H1 (cell line): ENCODE data around the gene CLEC1B. TPM values are rescaled to one million over a fixed set of nuclear protein-coding genes. Genes with fewer than 3 reads are reported as not detected.

Source experiments
- CTCF ChIA-PET: fragments of 300-600 bp; sonication (Branson Sonifier 250); formaldehyde crosslinking; loops from one replicate; lab custom pipeline; 2021; ENCODE audit not compliant: partially characterized antibody; lab: Charles Lee
- POLR2A ChIA-PET: fragments of 300-600 bp; sonication (Branson Sonifier 250); formaldehyde crosslinking; loops from one replicate; lab custom pipeline; 2021; ENCODE audit warnings: inconsistent platforms; ENCODE audit not compliant: partially characterized antibody; lab: Charles Lee
- DNase-seq, 2 experiments: peaks; one replicate each; pipeline versions ENCODE4 v3.0.0 to v3.0.0-alpha.2; 2010 to 2022; ENCODE audit warnings: low spot score in 2 of 2, low read depth in 1 of 2, mixed read lengths in 1 of 2
- FAIRE-seq: peaks from 2 replicates; lab custom pipeline; 2011; peaks lifted over from hg19 to GRCh38; lab: Jason Lieb, UNC
- H2AFZ ChIP-seq: 2 replicates; pipeline ENCODE4 v1.8.1; 2012; ENCODE audit warnings: low read length, inconsistent platforms
- H2AK5ac ChIP-seq: 2 replicates; pipeline ENCODE4 v1.6.1; 2013; ENCODE audit warnings: low read depth, low read length
- H2BK120ac ChIP-seq: replicated peaks from 2 replicates; pipeline ENCODE3; 2013; ENCODE audit warnings: low read depth, low read length, inconsistent platforms
- H2BK12ac ChIP-seq: 2 replicates; pipeline ENCODE4 v1.6.1; 2013; ENCODE audit warnings: low read depth, low read length
- H2BK15ac ChIP-seq: 2 replicates; pipeline ENCODE4 v1.6.1; 2013; ENCODE audit warnings: low read length
- H2BK20ac ChIP-seq: 2 replicates; pipeline ENCODE4 v1.6.1; 2013; ENCODE audit warnings: low read length
- H2BK5ac ChIP-seq: 2 replicates; pipeline ENCODE4 v1.6.1; 2013; ENCODE audit warnings: low read depth, low read length
- H3K14ac ChIP-seq: 2 replicates; pipeline ENCODE4 v1.6.1; 2013; ENCODE audit warnings: inconsistent platforms; ENCODE audit not compliant: insufficient read length
- H3K18ac ChIP-seq: 2 replicates; pipeline ENCODE4 v1.6.1; 2013; ENCODE audit warnings: low read length; ENCODE audit errors: extremely low read depth
- H3K23ac ChIP-seq: 2 replicates; pipeline ENCODE4 v1.6.1; 2013; ENCODE audit warnings: inconsistent platforms; ENCODE audit not compliant: insufficient read length
- H3K23me2 ChIP-seq: 2 replicates; pipeline ENCODE4 v1.6.1; 2013; ENCODE audit warnings: low read depth, low read length
- H3K27ac ChIP-seq: 2 replicates; pipeline ENCODE4 v1.6.1; 2011; ENCODE audit warnings: low read depth, low read length, inconsistent platforms
- H3K27me3 ChIP-seq, 4 experiments: replicated peaks in 1 of 4; 1 replicate in 1 of 4; 2 replicates in 3 of 4; pipeline versions ENCODE4 v1.6.1 to v1.8.1; 2011 to 2013; ENCODE audit warnings: low read length in 3 of 4, mild to moderate bottlenecking in 3 of 4, inconsistent platforms in 2 of 4, mixed read lengths in 2 of 4, moderate library complexity in 1 of 4; ENCODE audit not compliant: control insufficient read depth in 3 of 4, insufficient read depth in 3 of 4; ENCODE audit errors: extremely low read depth in 1 of 4
- H3K36me3 ChIP-seq, 4 experiments: 2 replicates each; pipeline versions ENCODE4 v1.6.1 to v1.8.1; 2011 to 2013; ENCODE audit warnings: mild to moderate bottlenecking in 4 of 4, low read length in 3 of 4, moderate library complexity in 2 of 4, control low read depth in 1 of 4, inconsistent platforms in 1 of 4; ENCODE audit not compliant: insufficient read depth in 4 of 4, control insufficient read depth in 2 of 4
- H3K4ac ChIP-seq: replicated peaks from 2 replicates; pipeline ENCODE3; 2013; ENCODE audit warnings: low read length, low read depth, mixed read lengths, inconsistent platforms; ENCODE audit not compliant: insufficient read length
- H3K4me1 ChIP-seq, 4 experiments: replicated peaks in 1 of 4; 1 replicate in 1 of 4; 2 replicates in 3 of 4; pipeline versions ENCODE4 v1.6.1 to v1.8.1; 2011 to 2013; ENCODE audit warnings: low read length in 3 of 4, inconsistent platforms in 2 of 4, mixed read lengths in 1 of 4; ENCODE audit not compliant: insufficient read depth in 4 of 4, control insufficient read depth in 3 of 4
- H3K4me2 ChIP-seq, 2 experiments: 2 replicates each; pipeline versions ENCODE4 v1.6.1 to v1.8.1; 2011 to 2013; ENCODE audit warnings: low read depth in 2 of 2, low read length in 2 of 2, control low read depth in 1 of 2, inconsistent platforms in 1 of 2, mild to moderate bottlenecking in 1 of 2; ENCODE audit not compliant: insufficient read depth in 1 of 2
- H3K4me3 ChIP-seq, 4 experiments: fragments of 200-600, 300-600 bp in 1 of 4; sonication (generic), shearing (Covaris generic), sonication (Bioruptor Twin) in 1 of 4; 2 replicates each; pipeline versions ENCODE4 v1.5.1 to v1.8.1; 2011 to 2016; ENCODE audit warnings: low read length in 4 of 4, low read depth in 3 of 4, control low read depth in 2 of 4, inconsistent platforms in 2 of 4, mild to moderate bottlenecking in 2 of 4, mixed read lengths in 1 of 4, moderate library complexity in 1 of 4; ENCODE audit not compliant: insufficient read depth in 2 of 4; ENCODE audit errors: extremely low read depth in 1 of 4
- H3K56ac ChIP-seq: replicated peaks from 2 replicates; pipeline ENCODE3; 2013; ENCODE audit warnings: low read depth, mild to moderate bottlenecking, mixed read lengths, low read length, inconsistent platforms; ENCODE audit not compliant: insufficient read length
- H3K79me1 ChIP-seq: 2 replicates; pipeline ENCODE4 v1.6.1; 2013; ENCODE audit warnings: low read depth, low read length, control low read depth
- H3K79me2 ChIP-seq, 2 experiments: 2 replicates each; pipeline versions ENCODE4 v1.6.1 to v1.8.1; 2012 to 2013; ENCODE audit warnings: low read length in 2 of 2, mild to moderate bottlenecking in 2 of 2, inconsistent platforms in 1 of 2; ENCODE audit not compliant: insufficient read depth in 2 of 2, control insufficient read depth in 1 of 2
- H3K9ac ChIP-seq, 4 experiments: replicated peaks in 1 of 4; 1 replicate in 1 of 4; 2 replicates in 3 of 4; pipeline versions ENCODE4 v1.6.1 to v1.8.1; 2011 to 2013; ENCODE audit warnings: low read depth in 3 of 4, low read length in 3 of 4, control low read depth in 2 of 4, mild to moderate bottlenecking in 2 of 4, moderate library complexity in 2 of 4, inconsistent platforms in 1 of 4; ENCODE audit errors: extremely low read depth in 1 of 4
- H3K9me3 ChIP-seq, 2 experiments: 2 replicates each; pipeline versions ENCODE4 v1.6.1 to v1.8.1; 2012 to 2013; ENCODE audit warnings: mild to moderate bottlenecking in 2 of 2, moderate library complexity in 2 of 2, control low read depth in 1 of 2, inconsistent platforms in 1 of 2, low read depth in 1 of 2, low read length in 1 of 2, mixed read lengths in 1 of 2; ENCODE audit not compliant: insufficient read depth in 2 of 2
- H4K20me1 ChIP-seq, 2 experiments: replicated peaks in 1 of 2; 2 replicates each; pipeline versions ENCODE3 to v1.8.1; 2011 to 2013; ENCODE audit warnings: inconsistent platforms in 2 of 2, low read length in 2 of 2, mild to moderate bottlenecking in 1 of 2; ENCODE audit not compliant: insufficient read depth in 2 of 2, control insufficient read depth in 1 of 2
- H4K5ac ChIP-seq: 2 replicates; pipeline ENCODE4 v1.6.1; 2013; ENCODE audit warnings: low read length, low read depth, mixed read lengths, inconsistent platforms; ENCODE audit not compliant: insufficient read length
- H4K8ac ChIP-seq: 2 replicates; pipeline ENCODE4 v1.8.0; 2013; ENCODE audit warnings: mild to moderate bottlenecking, moderate library complexity, low read length, inconsistent platforms; ENCODE audit not compliant: insufficient read depth; ENCODE audit errors: extremely low read depth
- H4K91ac ChIP-seq: replicated peaks from 2 replicates; pipeline ENCODE3; 2013; ENCODE audit warnings: low read length, mixed read lengths, inconsistent platforms; ENCODE audit not compliant: insufficient read length
- CREB1 ChIP-seq: IDR thresholded peaks from 2 replicates; pipeline ENCODE4 v1.6.1; 2012; ENCODE audit warnings: inconsistent platforms
- EGR1 ChIP-seq: IDR thresholded peaks from 2 replicates; pipeline ENCODE4 v1.6.1; 2011; ENCODE audit warnings: low read depth, low read length, borderline replicate concordance
- JUND ChIP-seq: IDR thresholded peaks from 2 replicates; pipeline ENCODE4 v1.6.1; 2011; ENCODE audit warnings: mild to moderate bottlenecking, improper control_type of control experiment, low read length
- KDM1A ChIP-seq: fragments of 200-600, 300-600 bp; sonication (generic); IDR thresholded peaks from 2 replicates; pipeline ENCODE4 v1.7.1; 2016; ENCODE audit warnings: mild to moderate bottlenecking, low read length, borderline replicate concordance
- SAP30 ChIP-seq: fragments of 300-600 bp; sonication (generic); IDR thresholded peaks from 2 replicates; pipeline ENCODE4 v1.7.1; 2012; ENCODE audit warnings: low read length, moderate library complexity, mild to moderate bottlenecking, inconsistent platforms; ENCODE audit not compliant: insufficient read depth, insufficient replicate concordance
- TAF7 ChIP-seq: optimal IDR thresholded peaks from 2 replicates; pipeline ENCODE3; 2011; ENCODE audit warnings: low read depth, mild to moderate bottlenecking, inconsistent platforms, low read length, moderate library complexity, borderline replicate concordance
- polyA plus RNA-seq, 7 experiments: library from polyadenylated mRNA; depleted of rRNA in 3 of 7; stranded (reverse) in 5 of 7; unstranded in 2 of 7; fragments of >200 nt in 5 of 7; fragments of 200-250 nt in 2 of 7; gene quantifications; 1 replicate in 5 of 7; 2 replicates in 1 of 7; 4 replicates in 1 of 7; pipeline versions ENCODE4 v1.2.1 to v1.2.3, GENCODE V29; 2011 to 2013; ENCODE audit warnings: missing spikeins in 2 of 7, mixed read lengths in 2 of 7
- total RNA-seq: library from RNA; stranded (reverse); fragmentation: NEBNext Ultra II Directional; extraction: Animal tissue kit (Norgen Biotek cat#: 25700); gene quantifications from 2 replicates; pipeline ENCODE4 v1.2.1, GENCODE V29; 2021

The CLEC1B gene
- total and polyA plus RNA-seq, 2 of the 8 experiments (the other 6 are each of a cell fraction or from before 2014, with no cell fraction given) = not detected

GRCh38 chr12:10042167-10042566 lies 43.2 kb upstream of the CLEC1B start:
- H2AK5ac ChIP-seq = no peak overlapping the region
- no peak overlapping the region for H2BK20ac ChIP-seq
- no peak overlapping the region for H2BK5ac ChIP-seq
- no peaks in the 10 kb centered on the region for H4K20me1 ChIP-seq
- no peak for TF ChIP-seq EGR1
- no peak for TF ChIP-seq KDM1A
- TF ChIP-seq TAF7 = no peak
- TF ChIP-seq JUND = no peak
- no peak for TF ChIP-seq SAP30
- TF ChIP-seq CREB1 = no peak
- no peak overlapping the region for H4K91ac ChIP-seq
- H2BK12ac ChIP-seq = no peak overlapping the region
- H3K36me3 ChIP-seq = no peaks in the 10 kb centered on the region
- H3K27me3 ChIP-seq = no peaks in the 10 kb centered on the region
- H4K8ac ChIP-seq = no peak overlapping the region
- H3K4me1 ChIP-seq = no peaks in the 10 kb centered on the region
- no peak overlapping the region for H4K5ac ChIP-seq
- H3K9me3 ChIP-seq = no peaks in the 10 kb centered on the region
- POLR2A ChIA-PET = no interaction called here
- no peak overlapping the region for H2BK15ac ChIP-seq
- no peak for FAIRE-seq
- H3K4me2 ChIP-seq = no peak overlapping the region
- no peak overlapping the region for H3K23ac ChIP-seq
- no peak overlapping the region for H3K14ac ChIP-seq
- H3K18ac ChIP-seq = no peak overlapping the region
- no peak overlapping the region for H2AFZ ChIP-seq
- no peak overlapping the region for H3K4me3 ChIP-seq
- no peaks in the 10 kb centered on the region for H3K79me2 ChIP-seq
- no peak overlapping the region for H3K56ac ChIP-seq
- no peaks in the 10 kb centered on the region for H3K79me1 ChIP-seq
- CTCF ChIA-PET = interaction anchor here (0.7 to 1.4 kb wide), 4 partner anchors 10 to 501 kb away, joined by 3 to 5 read pairs (median 4); partner anchors contain the start of gene CLEC12B
- no peak overlapping the region for H3K9ac ChIP-seq
- H3K23me2 ChIP-seq = no peaks in the 10 kb centered on the region; the same call in 1 of the 2 replicates
- no peak overlapping the region for H2BK120ac ChIP-seq
- DNase-seq = no peak
- H3K4ac ChIP-seq = no peak overlapping the region
- H3K27ac ChIP-seq = no peak overlapping the region
